Central memory CD8-positive, alpha-beta T cell (primary cell): ENCODE measurements around the gene RPL3.

Source experiments
- ATAC-seq: fragments of 150-1000 bp; cut with Tn5 transposase; replicated peaks from 2 replicates; pipeline ENCODE4 v1.10.0; 2022; ENCODE audit warnings: mild to moderate bottlenecking, moderate FRiP score, moderate number of reproducible peaks; ENCODE audit not compliant: poor library complexity, severe bottlenecking; ENCODE audit errors: extremely low read depth
- DNase-seq, 2 donors: peaks; one replicate each; pipeline ENCODE4 v3.0.0; 2021; ENCODE audit warnings: low spot score in 2 of 2
- H3K27ac Mint-ChIP-seq: one replicate; pipeline ENCODE4 v1.8.0; 2022; ENCODE audit warnings: low read depth, mild to moderate bottlenecking, moderate library complexity, mixed read lengths
- H3K27me3 Mint-ChIP-seq: one replicate; pipeline ENCODE4 v1.8.0; 2022; ENCODE audit warnings: mixed read lengths
- H3K36me3 Mint-ChIP-seq: one replicate; pipeline ENCODE4 v1.8.0; 2022; ENCODE audit warnings: mild to moderate bottlenecking, moderate library complexity, mixed read lengths; ENCODE audit not compliant: insufficient read depth
- H3K4me1 Mint-ChIP-seq: one replicate; pipeline ENCODE4 v1.8.0; 2022; ENCODE audit warnings: mixed read lengths
- H3K4me3 Mint-ChIP-seq: one replicate; pipeline ENCODE4 v1.8.0; 2022; ENCODE audit warnings: mild to moderate bottlenecking, moderate library complexity, mixed read lengths
- H3K9me3 Mint-ChIP-seq: one replicate; pipeline ENCODE4 v1.8.0; 2022; ENCODE audit warnings: mixed read lengths

The RPL3 gene

DNA sequence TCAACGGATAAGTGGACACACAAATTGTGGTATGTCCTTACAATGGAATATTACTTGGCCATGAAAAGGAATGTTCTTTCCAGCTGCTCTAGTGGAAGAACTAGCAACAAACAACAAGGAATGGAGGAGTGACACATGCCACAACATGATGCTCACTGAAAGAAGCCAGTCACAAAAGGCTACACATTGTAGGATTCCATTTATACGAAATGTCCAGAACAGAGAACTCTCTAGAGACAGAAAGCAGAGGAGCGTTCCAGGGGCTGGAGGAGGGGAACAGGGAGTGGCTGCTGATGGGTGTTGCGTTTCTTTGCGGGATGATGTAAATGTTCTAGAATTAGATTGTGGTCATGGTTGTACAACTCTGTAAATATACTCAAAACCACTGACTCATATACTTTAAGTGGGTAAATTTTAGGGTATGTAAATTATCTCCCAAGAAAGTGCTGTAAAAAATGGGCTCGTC is 42.2 kb downstream of the RPL3 start:
- DNase-seq (no peak), ATAC-seq (no peak)
- peaks cover 9% of the 10 kb centered on the region for H3K27me3 Mint-ChIP-seq
- H3K4me1 Mint-ChIP-seq = no peaks in the 10 kb centered on the region
- H3K9me3 Mint-ChIP-seq = no peaks in the 10 kb centered on the region
- no peak overlapping the region for H3K27ac Mint-ChIP-seq
- no peak overlapping the region for H3K4me3 Mint-ChIP-seq
- no peaks in the 10 kb centered on the region for H3K36me3 Mint-ChIP-seq

DNA sequence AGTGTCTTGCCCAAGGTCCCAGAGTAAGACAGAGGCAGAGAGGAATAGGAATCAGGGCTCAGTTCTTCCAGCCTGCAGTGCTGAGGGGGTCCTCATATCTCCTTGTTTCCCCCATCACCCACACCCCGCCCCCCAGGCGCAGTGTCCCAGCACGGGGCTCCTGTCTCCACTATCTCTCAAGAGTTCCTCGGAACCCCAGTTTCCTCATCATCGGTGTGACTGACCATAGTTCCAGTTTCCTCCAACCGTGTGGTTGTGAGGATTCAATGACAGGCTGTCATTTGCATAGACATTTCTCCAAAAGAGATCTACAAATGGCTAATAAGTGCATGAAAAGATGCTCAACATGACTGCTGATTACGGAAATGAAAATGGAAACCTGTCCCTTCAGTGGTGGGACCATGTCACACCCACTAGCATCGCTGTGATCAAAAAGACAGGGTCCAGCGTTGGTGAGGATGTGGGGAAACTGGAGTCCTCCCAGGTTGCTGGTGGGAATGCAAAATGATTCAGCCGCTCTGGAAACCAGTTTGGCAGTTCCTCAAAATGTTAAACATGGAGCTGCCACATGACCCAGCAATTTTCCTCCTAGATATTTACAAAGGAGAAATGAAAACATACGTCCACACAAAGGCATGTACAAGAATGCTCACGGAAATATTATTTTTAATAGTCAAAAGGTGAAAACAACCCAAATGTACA is 42.8 kb downstream of the RPL3 start:
- DNase-seq (no peak), ATAC-seq (no peak)
- Mint-ChIP-seq H3K36me3 (no peaks in the 10 kb centered on the region), H3K9me3 (no peaks in the 10 kb centered on the region), H3K4me1 (no peaks in the 10 kb centered on the region), H3K4me3 (no peak overlapping the region), H3K27me3 (peaks cover 9% of the 10 kb centered on the region), H3K27ac (no peak overlapping the region)

DNA sequence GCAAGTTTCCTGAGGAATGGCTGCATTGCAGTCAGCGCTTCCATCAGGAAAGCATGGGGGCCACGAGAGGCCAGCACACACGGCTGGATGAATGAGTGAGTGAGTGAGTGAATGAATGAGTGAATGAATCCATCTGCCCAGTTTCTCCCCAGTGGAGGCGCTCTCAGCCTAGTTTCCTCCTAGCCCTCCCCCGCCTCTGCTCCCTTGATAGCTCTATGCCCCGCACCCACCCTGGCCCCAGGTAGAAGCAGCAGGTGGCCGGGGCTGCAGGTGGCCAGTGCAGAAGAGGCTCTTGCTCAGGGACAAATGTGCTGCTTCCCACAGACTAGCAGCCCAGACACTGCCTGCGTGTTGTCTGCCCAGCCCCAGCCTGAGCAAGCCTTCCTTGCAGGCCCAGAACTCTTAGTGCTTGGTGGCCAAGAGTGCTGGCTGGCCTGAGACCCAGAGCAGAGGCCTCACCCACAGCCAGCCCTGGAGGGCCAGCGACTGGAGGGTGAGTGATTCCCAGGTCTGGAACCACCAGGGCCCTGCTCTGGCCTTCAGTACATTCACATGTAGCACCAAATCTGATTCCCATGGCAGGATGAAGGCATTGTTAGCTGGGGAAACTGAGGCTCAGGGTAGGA is 43.5 kb downstream of the RPL3 start:
- Mint-ChIP-seq H3K27me3 (peaks cover 9% of the 10 kb centered on the region), H3K4me1 (no peaks in the 10 kb centered on the region), H3K4me3 (no peak overlapping the region), H3K36me3 (no peaks in the 10 kb centered on the region), H3K27ac (no peak overlapping the region), H3K9me3 (no peaks in the 10 kb centered on the region)
- DNase-seq (no peak), ATAC-seq (no peak)

DNA sequence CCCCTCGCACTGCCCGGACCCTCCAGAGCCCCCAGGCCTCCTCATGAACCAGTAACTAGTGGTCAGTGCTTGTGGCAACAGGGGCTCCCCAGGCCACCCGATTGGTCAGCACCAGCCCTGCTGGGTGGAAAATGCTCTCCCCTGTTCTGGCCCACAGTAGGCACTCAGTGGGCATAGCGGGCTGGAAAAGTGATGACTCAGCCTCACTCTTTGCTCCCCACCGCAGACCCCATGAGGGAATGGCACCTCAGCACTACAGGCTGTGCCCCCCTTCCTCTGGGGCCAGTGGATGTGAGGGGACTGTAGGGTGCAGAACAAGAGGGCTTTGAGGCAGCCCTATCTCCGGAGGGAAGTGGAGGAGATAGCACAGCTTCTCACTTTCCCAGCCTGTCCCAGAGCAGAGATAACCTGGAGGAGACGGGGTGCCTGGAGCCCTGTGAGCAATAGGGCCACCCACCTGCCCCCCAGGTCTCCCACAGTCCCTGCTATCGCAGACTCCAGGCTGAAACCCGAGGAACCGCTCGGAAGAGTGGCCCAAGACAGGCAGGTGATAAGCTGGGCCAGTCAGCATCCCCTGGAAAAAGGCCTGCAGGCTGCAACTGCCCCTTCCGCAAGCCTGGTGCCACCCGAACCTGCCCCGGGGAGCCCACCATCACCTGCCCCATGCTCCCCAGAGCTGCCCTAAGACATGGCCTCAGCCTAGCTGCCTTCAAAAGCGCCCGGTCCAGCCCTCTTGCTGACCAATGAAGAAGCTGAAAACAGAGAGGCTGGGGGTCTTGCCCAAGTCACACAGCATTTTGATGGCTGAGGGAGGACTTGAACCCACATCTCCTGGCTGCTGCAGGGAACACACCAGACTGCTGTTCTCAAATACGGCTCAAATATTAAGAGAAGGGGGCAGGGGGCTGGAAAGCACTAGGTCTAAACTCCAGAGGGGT is 45.2 kb downstream of the RPL3 start:
- H3K27me3 Mint-ChIP-seq = peaks cover 9% of the 10 kb centered on the region
- no peaks in the 10 kb centered on the region for H3K9me3 Mint-ChIP-seq
- DNase-seq (no peak), ATAC-seq (no peak)
- no peaks in the 10 kb centered on the region for H3K36me3 Mint-ChIP-seq
- H3K4me3 Mint-ChIP-seq = no peak overlapping the region
- no peak overlapping the region for H3K27ac Mint-ChIP-seq
- no peaks in the 10 kb centered on the region for H3K4me1 Mint-ChIP-seq

DNA sequence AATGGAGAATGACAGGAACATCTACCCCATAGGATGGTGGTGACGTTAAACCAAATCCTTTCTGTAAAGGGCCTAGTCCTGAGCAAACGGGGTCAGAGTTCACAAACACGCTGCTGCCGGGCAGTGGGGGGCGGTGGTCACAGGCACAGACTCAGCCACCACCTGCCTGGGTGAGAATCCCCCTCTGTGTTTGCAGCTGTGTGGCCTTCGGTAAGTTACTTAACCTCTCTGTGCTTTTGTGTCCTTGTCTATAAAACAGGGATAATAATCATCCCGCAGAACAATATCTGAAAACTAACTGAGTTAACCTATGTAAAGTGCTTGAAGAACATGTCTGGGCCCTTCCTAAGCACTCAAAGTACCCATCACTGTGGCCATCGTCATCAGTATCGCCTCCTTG is 48.6 kb downstream of the RPL3 start:
- Mint-ChIP-seq H3K4me1 (no peaks in the 10 kb centered on the region), H3K4me3 (no peak overlapping the region), H3K36me3 (no peaks in the 10 kb centered on the region), H3K9me3 (no peaks in the 10 kb centered on the region), H3K27me3 (peaks cover 2% of the 10 kb centered on the region), H3K27ac (no peak overlapping the region)
- ATAC-seq (no peak), DNase-seq (no peak)

DNA sequence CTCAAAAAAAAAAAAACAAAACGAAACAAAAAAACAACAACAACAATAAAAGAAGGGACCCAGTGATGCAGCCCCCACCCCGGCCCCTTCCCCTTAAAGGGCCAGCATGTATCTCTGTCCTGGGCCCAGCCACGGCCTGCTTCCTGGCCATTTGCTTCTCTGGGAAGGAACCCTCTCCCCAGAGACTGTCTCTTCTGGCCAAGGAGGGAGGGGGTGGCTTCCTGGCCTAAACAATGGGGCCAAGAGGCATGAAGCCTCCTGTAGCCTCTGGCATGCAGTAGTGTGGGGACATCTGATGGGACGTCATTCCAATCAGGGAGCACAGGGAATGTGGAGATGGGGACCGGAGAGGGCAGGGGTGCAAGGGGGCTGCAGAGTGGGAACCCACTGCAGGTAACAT is 49.1 kb downstream of the RPL3 start:
- H3K36me3 Mint-ChIP-seq = no peaks in the 10 kb centered on the region
- no peaks in the 10 kb centered on the region for H3K9me3 Mint-ChIP-seq
- H3K27ac Mint-ChIP-seq = no peak overlapping the region
- no peaks in the 10 kb centered on the region for H3K4me1 Mint-ChIP-seq
- no peaks in the 10 kb centered on the region for H3K27me3 Mint-ChIP-seq
- DNase-seq = no peak
- no peak overlapping the region for H3K4me3 Mint-ChIP-seq
- ATAC-seq = no peak

DNA sequence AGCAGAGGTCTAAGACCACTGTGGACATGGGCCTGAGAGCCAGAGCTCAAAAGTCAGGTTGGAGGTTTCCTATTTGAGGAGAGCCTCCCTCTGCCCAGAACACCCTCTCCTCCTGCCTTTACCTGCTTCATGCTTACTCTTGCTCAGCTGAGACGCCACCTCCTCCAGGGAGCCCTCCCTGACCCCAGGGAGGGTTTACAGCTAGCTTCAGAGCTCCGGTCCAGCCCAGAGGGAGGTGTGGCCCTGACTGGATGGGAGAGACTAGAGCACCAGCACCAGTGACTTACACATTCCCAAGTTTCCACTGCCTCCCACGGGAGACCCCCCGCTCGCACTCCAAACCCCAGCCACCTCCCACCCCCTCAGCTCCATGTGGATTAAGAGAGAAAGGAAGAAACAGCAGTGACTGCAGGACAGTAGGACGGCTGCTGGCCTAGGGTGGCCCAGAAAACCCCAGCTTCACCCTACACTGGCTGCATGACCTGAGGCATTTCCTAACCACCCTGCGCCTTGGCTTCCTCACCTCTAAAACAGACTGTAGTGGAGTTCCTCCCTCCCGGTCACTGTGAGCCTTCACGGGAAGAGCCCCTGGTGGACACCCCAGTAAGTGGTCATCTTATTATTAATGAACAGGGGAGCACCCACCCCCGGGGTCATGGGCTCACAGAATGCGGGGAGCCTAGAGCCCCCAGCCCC is 50.2 kb downstream of the RPL3 start:
- Mint-ChIP-seq H3K4me1 (no peaks in the 10 kb centered on the region), H3K4me3 (no peak overlapping the region), H3K27me3 (no peaks in the 10 kb centered on the region), H3K9me3 (no peaks in the 10 kb centered on the region), H3K36me3 (no peaks in the 10 kb centered on the region), H3K27ac (no peak overlapping the region)
- no peak for DNase-seq
- ATAC-seq = no peak

DNA sequence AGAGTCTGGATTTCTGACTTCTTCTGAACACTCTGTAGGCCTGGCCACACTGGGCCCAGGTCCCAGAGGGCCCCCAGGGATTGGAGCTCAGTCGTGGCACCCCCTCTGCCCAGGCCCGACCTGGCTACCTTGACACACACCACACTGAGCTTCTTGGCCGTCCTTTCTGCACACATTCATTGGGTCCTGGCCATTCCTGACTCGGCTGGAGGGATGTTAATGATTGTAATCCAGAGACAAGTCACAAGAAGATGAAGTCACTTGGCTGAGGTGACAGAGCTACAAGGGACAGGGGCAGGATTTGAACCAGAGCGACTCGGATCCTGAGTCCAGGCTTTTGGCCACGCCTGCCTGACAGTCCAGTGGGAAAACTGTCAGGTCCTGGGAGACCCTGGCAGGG is 50.8 kb downstream of the RPL3 start:
- Mint-ChIP-seq H3K27ac (no peak overlapping the region), H3K4me3 (no peak overlapping the region), H3K36me3 (no peaks in the 10 kb centered on the region), H3K4me1 (peaks cover 4% of the 10 kb centered on the region), H3K9me3 (no peaks in the 10 kb centered on the region), H3K27me3 (no peaks in the 10 kb centered on the region)
- ATAC-seq (no peak), DNase-seq (no peak)

DNA sequence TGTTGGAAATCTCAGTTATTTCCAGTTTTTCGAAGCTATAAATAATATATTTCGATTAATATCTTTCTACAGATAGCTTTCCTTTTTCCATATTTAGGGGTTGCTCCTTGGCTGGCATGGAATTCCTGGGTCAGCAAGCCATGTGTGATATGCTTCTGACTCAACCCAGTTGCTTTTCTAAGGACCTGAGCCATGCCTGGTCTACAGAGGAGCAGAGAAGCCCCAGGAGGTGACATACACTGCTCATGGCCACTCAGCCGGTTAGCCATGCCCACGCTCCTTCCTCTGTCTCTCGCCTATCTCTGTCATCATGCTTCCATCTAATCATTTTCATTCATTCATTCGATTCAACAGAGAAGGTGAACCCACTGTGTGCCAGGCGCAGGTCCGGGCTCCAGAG is 51.4 kb downstream of the RPL3 start:
- no peak for ATAC-seq
- Mint-ChIP-seq H3K4me1 (peaks cover 4% of the 10 kb centered on the region), H3K9me3 (no peaks in the 10 kb centered on the region), H3K27ac (no peak overlapping the region), H3K27me3 (no peaks in the 10 kb centered on the region), H3K36me3 (peaks cover 2% of the 10 kb centered on the region), H3K4me3 (no peak overlapping the region)
- DNase-seq = no peak

DNA sequence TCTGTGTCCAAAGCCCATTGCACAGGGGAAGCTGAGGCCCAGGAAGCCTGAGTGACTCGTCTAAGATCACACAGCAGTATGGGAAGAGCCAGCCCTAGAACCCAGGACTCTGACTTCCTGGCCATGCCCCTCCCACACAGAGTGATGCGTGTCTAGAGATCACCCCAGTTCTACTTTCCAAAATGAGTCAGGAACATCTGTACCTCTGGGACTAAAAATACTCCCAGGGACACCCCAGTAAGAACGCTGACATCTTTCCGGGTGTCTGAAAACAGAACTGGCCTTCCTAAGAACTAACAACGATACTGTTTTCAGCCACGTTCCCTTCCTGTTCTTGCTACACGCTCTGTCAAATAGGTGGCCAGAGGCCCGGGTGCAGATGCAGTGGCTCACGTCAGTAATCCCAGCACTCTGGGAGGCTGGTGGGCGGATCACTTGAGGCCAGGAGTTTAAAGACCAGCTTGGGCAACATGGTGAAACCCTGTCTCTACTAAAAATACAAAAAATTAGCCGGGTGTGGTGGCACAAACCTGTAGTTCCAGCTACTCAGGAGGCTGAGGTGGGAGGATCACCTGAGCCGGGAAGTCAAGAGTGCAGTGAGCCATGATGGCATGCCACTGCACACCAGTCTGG is 52.9 kb downstream of the RPL3 start:
- Mint-ChIP-seq H3K4me1 (peaks cover 4% of the 10 kb centered on the region), H3K36me3 (peaks cover 2% of the 10 kb centered on the region), H3K27me3 (no peaks in the 10 kb centered on the region), H3K9me3 (no peaks in the 10 kb centered on the region), H3K4me3 (no peak overlapping the region), H3K27ac (peak overlapping the region; percentile 16)
- no peak for DNase-seq
- ATAC-seq = no peak

DNA sequence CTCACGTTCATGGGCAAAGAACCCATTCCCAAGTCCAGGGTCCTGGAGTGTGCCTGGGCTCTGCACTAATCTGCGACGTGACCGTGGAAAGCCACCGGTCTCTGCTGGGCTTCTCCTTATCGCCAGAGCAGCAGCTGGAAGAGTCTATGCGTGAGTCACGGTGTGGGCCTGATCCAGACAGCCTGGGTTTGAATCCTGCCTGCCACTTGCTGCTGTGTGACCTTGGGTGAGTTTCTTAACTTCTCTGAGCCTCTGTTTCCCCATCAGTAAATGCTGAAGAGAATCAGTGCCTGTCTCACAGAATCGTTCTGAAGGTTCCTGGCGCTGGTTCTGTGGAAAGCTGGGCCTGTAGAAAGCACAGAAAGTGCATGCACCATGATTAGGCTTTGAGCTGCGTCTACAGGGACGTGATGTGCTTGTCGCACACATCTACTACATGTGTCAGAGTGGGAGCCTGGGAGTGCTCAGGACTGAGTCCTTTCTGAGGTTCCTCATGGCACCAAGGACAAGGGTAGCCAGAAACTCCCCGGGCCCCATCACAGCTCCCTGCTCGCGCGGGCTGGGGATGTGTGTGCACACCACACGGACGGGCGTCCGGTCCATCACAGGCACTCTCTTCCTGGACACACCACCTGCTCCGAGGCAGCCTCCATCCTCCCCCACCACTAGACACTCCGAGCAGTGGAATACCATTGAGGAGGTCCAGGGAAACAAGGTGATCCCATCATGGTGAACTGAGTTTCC is 54.1 kb downstream of the RPL3 start:
- no peaks in the 10 kb centered on the region for H3K9me3 Mint-ChIP-seq
- ATAC-seq = no peak
- peak overlapping the region; percentile 19 for H3K27ac Mint-ChIP-seq
- peaks cover 2% of the 10 kb centered on the region for H3K36me3 Mint-ChIP-seq
- no peaks in the 10 kb centered on the region for H3K27me3 Mint-ChIP-seq
- H3K4me1 Mint-ChIP-seq = peaks cover 4% of the 10 kb centered on the region
- H3K4me3 Mint-ChIP-seq = no peak overlapping the region
- no peak for DNase-seq
